ENCODE data around the gene FGD4.

The FGD4 gene

DNA sequence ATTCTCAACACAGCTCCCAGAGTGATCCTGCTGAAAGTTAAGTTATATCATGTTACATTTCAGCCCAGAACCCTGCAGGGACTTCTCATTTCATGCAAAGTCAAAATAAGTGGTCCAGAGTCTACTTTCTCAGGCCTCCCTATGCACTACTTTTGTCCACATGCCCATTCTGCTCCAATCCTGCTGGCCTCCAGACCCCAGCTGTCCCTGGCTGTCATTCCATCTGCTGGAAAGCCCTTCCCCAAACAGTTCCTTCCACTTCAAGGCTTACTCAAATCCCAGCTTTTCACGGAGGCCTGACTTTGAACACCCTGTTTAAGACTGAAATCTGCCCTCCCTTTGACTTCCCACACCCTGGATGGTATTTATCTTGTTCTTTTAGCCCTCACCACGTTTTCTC lies 169.9 kb downstream of the FGD4 start:
- DNase-seq: no peak

DNA sequence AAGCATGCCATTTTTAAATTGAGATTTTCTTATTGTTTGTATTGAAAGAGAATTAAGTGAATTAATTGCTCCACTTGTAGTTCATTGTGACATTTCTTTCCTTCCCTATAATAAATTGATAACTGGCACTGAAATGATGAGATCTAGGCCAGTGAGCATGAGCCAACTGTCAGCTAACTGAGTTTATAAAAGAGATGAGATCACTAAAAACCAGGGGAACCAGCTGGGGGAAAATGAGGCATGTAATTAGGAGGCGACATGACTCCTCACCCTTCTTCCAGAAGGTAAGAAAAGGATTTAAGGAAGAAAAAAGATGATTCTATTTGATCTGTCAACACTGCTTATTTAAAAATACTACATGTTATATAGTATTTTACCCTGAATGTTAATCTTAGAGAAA lies 175.2 kb downstream of the FGD4 start:
- no peak for DNase-seq

DNA sequence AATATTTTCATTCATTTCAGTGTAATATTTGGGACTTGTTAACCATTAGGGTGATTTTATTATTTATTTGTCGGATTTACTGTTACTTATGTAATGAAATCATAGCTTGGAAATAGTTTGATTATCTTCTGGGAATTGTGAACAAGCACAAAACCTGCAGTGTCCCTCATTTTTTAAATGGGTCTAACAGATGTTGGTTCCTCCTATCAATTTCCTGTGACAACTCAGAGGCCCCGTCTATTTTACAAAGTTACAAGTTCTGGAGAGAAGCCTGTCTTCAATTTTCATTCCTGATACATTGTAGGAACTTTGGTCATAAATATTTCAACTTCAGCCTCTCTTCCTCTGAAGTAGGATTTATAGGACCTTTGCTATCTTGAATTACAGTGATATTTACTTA lies 178.0 kb downstream of the FGD4 start:
- DNase-seq: no peak

DNA sequence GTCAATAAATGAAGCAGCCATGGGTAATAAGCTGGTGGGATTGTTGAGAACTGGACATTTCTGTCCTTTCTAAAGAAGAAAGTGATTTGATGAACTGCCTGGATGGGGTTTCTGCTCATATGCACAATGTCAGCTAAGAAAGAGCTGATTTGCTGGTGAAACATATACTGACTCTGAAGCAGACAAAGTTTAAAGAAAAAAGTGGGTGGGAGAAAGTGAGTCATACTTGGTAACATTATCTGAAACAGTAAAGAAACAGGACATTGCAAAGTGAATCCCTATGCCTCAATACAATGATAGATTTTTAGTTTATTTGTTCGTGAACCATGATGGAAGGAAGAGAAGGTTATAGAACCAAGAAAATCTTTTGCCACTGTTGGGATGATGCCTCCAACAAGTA lies 184.2 kb downstream of the FGD4 start:
- no peak for DNase-seq

DNA sequence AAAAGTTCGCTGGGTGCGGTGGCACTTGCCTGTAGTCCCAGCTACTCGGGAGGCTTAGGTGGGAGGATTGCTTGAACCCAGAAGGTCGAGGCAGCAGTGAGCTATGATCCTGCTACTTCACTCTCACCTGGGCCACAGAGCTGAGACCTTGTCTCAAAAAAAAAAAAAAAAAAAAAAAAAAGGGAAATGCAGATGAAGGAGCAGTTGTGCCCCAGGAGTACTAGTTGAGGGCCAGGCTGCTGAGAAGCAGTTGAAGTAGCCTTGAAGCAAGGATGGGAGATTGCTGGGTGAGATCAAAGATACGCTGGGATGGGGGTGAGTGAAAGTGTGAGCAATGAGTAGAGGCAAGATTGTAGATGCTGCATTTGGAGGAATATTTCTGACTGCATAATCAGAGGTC lies 186.3 kb downstream of the FGD4 start:
- no peak for DNase-seq

- no peak for DNase-seq
Measured at GRCh38 chr12:32586390-32586789, 187.0 kb downstream of the FGD4 start.

- no peak for DNase-seq
Measured at GRCh38 chr12:32587581-32588495, 188.5 kb downstream of the FGD4 start.

DNA sequence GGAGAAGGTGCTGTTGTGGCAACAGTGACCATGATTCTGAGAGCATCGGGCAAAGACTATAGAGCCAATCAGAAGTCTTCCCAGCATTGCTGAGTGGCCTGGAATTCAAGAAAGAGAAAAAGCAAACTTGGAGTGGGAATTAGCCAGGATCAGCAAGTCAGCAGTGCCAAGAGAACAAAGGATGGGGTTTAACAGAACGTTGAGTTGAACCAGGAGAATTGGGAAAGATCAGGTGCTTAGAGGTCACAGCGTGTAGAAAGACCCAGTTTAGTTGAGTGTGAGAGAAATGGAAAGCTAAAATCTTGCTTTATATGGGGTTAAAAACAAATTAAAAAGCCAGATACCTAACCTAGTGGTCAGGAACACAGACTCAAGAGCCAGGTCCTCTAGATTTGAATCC lies 189.2 kb downstream of the FGD4 start:
- no peak for DNase-seq

GRCh38 chr12:32589165-32589865 lies 190.0 kb downstream of the FGD4 start:
- DNase-seq: no peak

- no peak for DNase-seq
Measured at GRCh38 chr12:32595251-32595650, 195.9 kb downstream of the FGD4 start.

DNA sequence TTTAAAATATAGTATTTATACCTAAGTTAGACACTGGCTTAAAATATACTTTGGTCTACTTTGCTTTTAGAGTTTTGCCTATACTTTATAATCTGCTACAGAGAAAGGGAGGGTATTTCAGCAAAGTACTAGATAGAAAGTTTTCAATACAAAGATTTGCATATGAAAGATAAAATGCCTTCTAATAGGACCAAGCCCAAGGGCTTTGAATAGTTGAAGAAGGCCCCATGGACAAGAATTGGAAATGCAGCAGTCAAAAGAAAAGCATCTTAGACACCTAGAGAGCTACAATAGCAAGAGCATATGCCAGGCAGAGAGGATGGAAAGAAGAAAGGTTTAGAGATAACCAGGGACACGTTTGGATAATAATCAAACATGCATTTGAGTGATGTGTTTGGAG lies 196.7 kb downstream of the FGD4 start:
- no peak for DNase-seq

GRCh38 chr12:32598688-32599087 lies 199.3 kb downstream of the FGD4 start:
- no peak for DNase-seq

- no peak for DNase-seq
Measured at GRCh38 chr12:32600681-32601080, 201.3 kb downstream of the FGD4 start.

- no peak for DNase-seq
Measured at GRCh38 chr12:32603071-32603470, 203.7 kb downstream of the FGD4 start.

GRCh38 chr12:32603858-32604257 lies 204.5 kb downstream of the FGD4 start:
- DNase-seq: no peak

- DNase-seq: no peak
Measured at GRCh38 chr12:32604565-32604964, 205.2 kb downstream of the FGD4 start.

- no peak for DNase-seq
Measured at GRCh38 chr12:32605326-32606095, 206.2 kb downstream of the FGD4 start.

DNA sequence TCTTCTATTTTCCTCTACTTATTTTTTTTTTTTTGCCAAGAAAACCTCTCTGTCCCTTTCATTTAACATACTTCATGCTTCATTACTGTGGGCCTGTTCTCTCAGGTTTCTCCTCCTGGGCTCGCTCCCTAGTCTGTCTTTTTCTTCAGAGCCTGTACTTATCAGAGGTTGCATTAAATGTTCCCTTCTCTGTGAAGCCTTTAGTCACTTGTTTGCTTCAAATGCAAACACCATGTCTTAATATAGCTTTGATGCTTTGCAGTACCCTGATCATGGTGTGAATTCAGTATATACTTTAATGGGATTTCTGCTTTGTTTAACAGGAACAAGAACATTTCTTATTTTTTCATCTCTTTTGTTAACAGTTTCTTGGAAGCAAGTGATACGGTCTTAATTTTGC lies 207.1 kb downstream of the FGD4 start:
- DNase-seq: no peak

- no peak for DNase-seq
Measured at GRCh38 chr12:32609966-32610365, 210.6 kb downstream of the FGD4 start.

- DNase-seq: no peak
Measured at GRCh38 chr12:32611986-32612385, 212.6 kb downstream of the FGD4 start.

DNA sequence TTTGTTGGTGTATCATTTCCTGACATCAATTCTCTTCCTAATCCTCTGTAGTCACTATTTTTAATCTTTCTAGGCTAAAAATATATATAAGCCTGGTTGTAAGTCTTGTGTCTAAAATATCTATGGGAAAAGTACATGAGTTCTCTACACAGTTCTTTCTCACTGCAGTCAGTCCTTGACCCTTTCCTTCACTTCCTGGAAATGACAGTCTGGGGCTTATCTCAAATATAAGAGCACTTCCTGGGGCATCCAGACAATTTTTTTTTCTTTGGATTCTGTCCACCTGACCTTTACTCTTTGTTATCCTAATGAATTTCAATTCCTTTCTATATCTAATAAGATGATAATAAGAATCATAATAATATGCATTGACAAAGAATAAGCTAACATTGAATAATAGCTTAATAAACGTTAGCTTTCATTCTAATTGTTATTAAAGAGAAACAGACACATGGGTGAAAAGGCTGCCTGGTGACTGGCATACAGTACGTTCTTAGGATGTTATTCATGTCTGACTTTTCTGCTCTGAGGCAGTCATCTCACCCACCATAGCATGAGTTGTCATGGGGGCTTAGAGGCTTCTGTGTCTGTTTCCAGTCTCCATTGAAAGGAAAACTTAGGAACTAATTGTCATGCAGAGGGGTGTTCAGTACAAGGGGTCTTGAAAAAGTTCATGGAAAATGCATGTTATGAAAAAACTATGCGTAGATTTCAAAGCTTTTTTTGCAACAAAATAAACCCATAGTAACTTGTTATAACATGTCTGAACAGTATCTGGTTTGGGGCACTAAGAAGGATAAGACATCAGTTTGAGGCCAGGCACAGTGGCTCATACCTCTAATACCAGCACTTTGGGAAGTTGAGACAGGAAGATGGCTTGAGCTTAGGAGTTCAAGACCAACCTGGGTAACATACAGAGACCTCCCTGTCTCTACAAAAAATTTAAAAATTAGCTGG lies 213.6 kb downstream of the FGD4 start:
- no peak for DNase-seq

- no peak for DNase-seq
Measured at GRCh38 chr12:32615441-32615840, 216.1 kb downstream of the FGD4 start.

Data from 8988T (cell line).